ENCODE measurements around the gene KASH5. TPM values are rescaled to one million over a fixed set of nuclear protein-coding genes. Genes with fewer than 3 reads are reported as not detected.

KASH5 gene
- total and polyA plus RNA-seq, 7 experiments from 2014 or later = 0.27 to 0.97 (median 0.42) TPM; not detected in 4

- Mint-ChIP-seq H3K4me1 (peaks cover 43 to 78% (median 56%) of the 10 kb centered on the region in 7 donors), H3K4me3 (peak overlapping the region; percentile 34 to 86 (median 68)), H3K36me3 (peaks cover 0 to 6% (median 0%) of the 10 kb centered on the region in 5 donors), H3K9me3 (peaks cover 0 to 2% (median 0%) of the 10 kb centered on the region in 11 donors), H3K27ac (peak overlapping the region; percentile 77 to 92 (median 84)), H3K27me3 (peaks cover 0 to 4% (median 0%) of the 10 kb centered on the region in 5 donors)
- intact Hi-C loops (cut with micrococcal nuclease) = loop anchor here in 1 of 2 donors (2.0 to 5.0 kb wide), 2 partner anchors 16 to 33 kb away; partner anchors contain the start of genes GFY and SLC17A7
- Histone ChIP-seq H3K36me3 (ENCODE audit: control insufficient read depth in 2 of 3, insufficient read depth in 3 of 3, low read length in 3 of 3) (no peaks in the 10 kb centered on the region), H3K27ac (ENCODE audit: low read depth, low read length) (peak overlapping the region; percentile 6), H3K4me3 (ENCODE audit: low read length) (peak overlapping the region; percentile 1), H3K9me3 (ENCODE audit: control insufficient read depth in 2 of 3, low read length in 3 of 3) (no peaks in the 10 kb centered on the region), H3K4me1 (ENCODE audit: control insufficient read depth in 2 of 2, insufficient read depth in 2 of 2, low read length in 2 of 2) (peaks cover 16 to 39% of the 10 kb centered on the region in 2 donors), H3K27me3 (ENCODE audit: control insufficient read depth in 2 of 2, insufficient read depth in 2 of 2, low read length in 2 of 2) (no peaks in the 10 kb centered on the region)
- DNase-seq (no peak), ATAC-seq (no peak)
- ChIA-PET POLR2A (interaction anchor here (1.0 to 2.1 kb wide), 2 partner anchors 14 to 43 kb away, joined by 3 to 8 read pairs; partner anchors contain the start of genes PIH1D1 and PTH2), CTCF (interaction anchor here (0.8 to 1.3 kb wide), 2 partner anchors 27 to 43 kb away, joined by 3 read pairs; no protein-coding TSS in a partner anchor)
These were observed 20.9 kb downstream of the KASH5 start for GRCh38 chr19:49408816-49409440.

- ATAC-seq (peak; percentile 66), DNase-seq (peak in 1 of 9 donors; percentile 24)
- peaks cover 43 to 72% (median 56%) of the 10 kb centered on the region in 7 donors for H3K4me1 Mint-ChIP-seq
- peaks cover 0 to 2% (median 0%) of the 10 kb centered on the region in 11 donors for H3K9me3 Mint-ChIP-seq
- Histone ChIP-seq H3K4me3 (ENCODE audit: low read length) (peak overlapping the region; percentile 1), H3K27ac (ENCODE audit: low read depth, low read length) (peak overlapping the region; percentile 6), H3K27me3 (ENCODE audit: control insufficient read depth in 2 of 2, insufficient read depth in 2 of 2, low read length in 2 of 2) (no peaks in the 10 kb centered on the region), H3K4me1 (ENCODE audit: control insufficient read depth in 2 of 2, insufficient read depth in 2 of 2, low read length in 2 of 2) (peaks cover 16 to 39% of the 10 kb centered on the region in 2 donors), H3K9me3 (ENCODE audit: control insufficient read depth in 2 of 3, low read length in 3 of 3) (no peaks in the 10 kb centered on the region), H3K36me3 (ENCODE audit: control insufficient read depth in 2 of 3, insufficient read depth in 3 of 3, low read length in 3 of 3) (no peaks in the 10 kb centered on the region)
- H3K27me3 Mint-ChIP-seq = peaks cover 0 to 4% (median 0%) of the 10 kb centered on the region in 5 donors
- intact Hi-C loops (cut with micrococcal nuclease) = loop anchor here in 1 of 2 donors (2.0 to 5.0 kb wide), 2 partner anchors 15 to 33 kb away; partner anchors contain the start of genes GFY and SLC17A7
- POLR2A ChIA-PET = interaction anchor here (1.0 to 2.1 kb wide), 4 partner anchors 10 to 63 kb away, joined by 3 to 8 read pairs (median 5); partner anchors contain the start of genes PIH1D1 and PTH2
- CTCF ChIA-PET = interaction anchor here (0.6 to 1.3 kb wide), 3 partner anchors 27 to 1004 kb away, joined by 3 read pairs; no protein-coding TSS in a partner anchor
- peaks cover 0 to 6% (median 0%) of the 10 kb centered on the region in 5 donors for H3K36me3 Mint-ChIP-seq
- H3K27ac Mint-ChIP-seq = peak overlapping the region; percentile 77 to 91 (median 84)
- peak overlapping the region; percentile 34 to 86 (median 68) for H3K4me3 Mint-ChIP-seq
These were observed 21.5 kb downstream of the KASH5 start for GRCh38 chr19:49409441-49410029.

GRCh38 chr19:49411681-49412326 lies 23.8 kb downstream of the KASH5 start:
- Histone ChIP-seq H3K36me3 (ENCODE audit: control insufficient read depth in 2 of 3, insufficient read depth in 3 of 3, low read length in 3 of 3) (no peaks in the 10 kb centered on the region), H3K27me3 (ENCODE audit: control insufficient read depth in 2 of 2, insufficient read depth in 2 of 2, low read length in 2 of 2) (no peaks in the 10 kb centered on the region), H3K4me1 (ENCODE audit: control insufficient read depth in 2 of 2, insufficient read depth in 2 of 2, low read length in 2 of 2) (peaks cover 16 to 38% of the 10 kb centered on the region in 2 donors), H3K9me3 (ENCODE audit: control insufficient read depth in 2 of 3, low read length in 3 of 3) (no peaks in the 10 kb centered on the region), H3K27ac (ENCODE audit: low read depth, low read length) (no peak overlapping the region), H3K4me3 (ENCODE audit: low read length) (no peak overlapping the region)
- ChIA-PET POLR2A (interaction anchor here (0.7 to 1.2 kb wide), 4 partner anchors 14 to 78 kb away, joined by 3 to 6 read pairs (median 4); no protein-coding TSS in a partner anchor), CTCF (interaction anchor here (0.6 to 1.2 kb wide), 5 partner anchors 13 to 440 kb away, joined by 3 to 6 read pairs (median 4); partner anchors contain the start of gene GFY)
- Mint-ChIP-seq H3K27ac (peak overlapping the region in 7 of 9 donors; percentile 9 to 68 (median 59)), H3K27me3 (peaks cover 0 to 6% (median 0%) of the 10 kb centered on the region in 5 donors), H3K9me3 (peaks cover 0 to 2% (median 0%) of the 10 kb centered on the region in 11 donors), H3K36me3 (peaks cover 0 to 6% (median 0%) of the 10 kb centered on the region in 5 donors), H3K4me1 (peaks cover 49 to 63% (median 52%) of the 10 kb centered on the region in 7 donors), H3K4me3 (peak overlapping the region in 4 of 10 donors; percentile 15 to 53 (median 43))
- intact Hi-C loops (cut with micrococcal nuclease) = no loop called here
- ATAC-seq (no peak), DNase-seq (no peak)

GRCh38 chr19:49413348-49413747 lies 25.3 kb downstream of the KASH5 start:
- peaks cover 37 to 47% (median 42%) of the 10 kb centered on the region in 7 donors for H3K4me1 Mint-ChIP-seq
- no peaks in the 10 kb centered on the region for H3K36me3 ChIP-seq (ENCODE audit: control insufficient read depth in 2 of 3, insufficient read depth in 3 of 3, low read length in 3 of 3)
- no peaks in the 10 kb centered on the region for H3K9me3 ChIP-seq (ENCODE audit: control insufficient read depth in 2 of 3, low read length in 3 of 3)
- H3K4me3 ChIP-seq (ENCODE audit: low read length) = no peak overlapping the region
- H3K27me3 Mint-ChIP-seq = peaks cover 0 to 19% (median 10%) of the 10 kb centered on the region in 5 donors
- ChIA-PET POLR2A (interaction anchor here (1.7 kb wide), 1 partner anchor 56 kb away, joined by 4 read pairs; no protein-coding TSS in a partner anchor), CTCF (interaction anchor here (0.7 to 1.4 kb wide), 4 partner anchors 16 to 500 kb away, joined by 3 to 5 read pairs (median 4); no protein-coding TSS in a partner anchor)
- no peak for ATAC-seq
- H3K36me3 Mint-ChIP-seq = peaks cover 0 to 6% (median 0%) of the 10 kb centered on the region in 5 donors
- no peaks in the 10 kb centered on the region for H3K27me3 ChIP-seq (ENCODE audit: control insufficient read depth in 2 of 2, insufficient read depth in 2 of 2, low read length in 2 of 2)
- DNase-seq = no peak
- intact Hi-C loops (cut with micrococcal nuclease) = no loop called here
- H3K4me1 ChIP-seq (ENCODE audit: control insufficient read depth in 2 of 2, insufficient read depth in 2 of 2, low read length in 2 of 2) = peaks cover 16 to 24% of the 10 kb centered on the region in 2 donors
- no peak overlapping the region for H3K27ac ChIP-seq (ENCODE audit: low read depth, low read length)
- H3K4me3 Mint-ChIP-seq = no peak overlapping the region
- H3K9me3 Mint-ChIP-seq = peaks cover 0 to 2% (median 0%) of the 10 kb centered on the region in 11 donors
- peak overlapping the region in 2 of 9 donors; percentile 4 to 34 for H3K27ac Mint-ChIP-seq

- ATAC-seq = no peak
- Histone ChIP-seq H3K27ac (ENCODE audit: low read depth, low read length) (no peak overlapping the region), H3K36me3 (ENCODE audit: control insufficient read depth in 2 of 3, insufficient read depth in 3 of 3, low read length in 3 of 3) (no peaks in the 10 kb centered on the region), H3K4me3 (ENCODE audit: low read length) (no peak overlapping the region), H3K4me1 (ENCODE audit: control insufficient read depth in 2 of 2, insufficient read depth in 2 of 2, low read length in 2 of 2) (peaks cover 10 to 15% of the 10 kb centered on the region in 2 donors), H3K9me3 (ENCODE audit: control insufficient read depth in 2 of 3, low read length in 3 of 3) (no peaks in the 10 kb centered on the region), H3K27me3 (ENCODE audit: control insufficient read depth in 2 of 2, insufficient read depth in 2 of 2, low read length in 2 of 2) (peaks cover 0 to 4% of the 10 kb centered on the region in 2 donors)
- Mint-ChIP-seq H3K36me3 (peaks cover 0 to 5% (median 0%) of the 10 kb centered on the region in 5 donors), H3K4me1 (peaks cover 28 to 38% (median 33%) of the 10 kb centered on the region in 7 donors), H3K27me3 (peaks cover 3 to 27% (median 18%) of the 10 kb centered on the region in 5 donors), H3K27ac (no peak overlapping the region), H3K9me3 (peaks cover 0 to 2% (median 0%) of the 10 kb centered on the region in 11 donors), H3K4me3 (no peak overlapping the region)
- no peak for DNase-seq
- POLR2A ChIA-PET = no interaction called here
- CTCF ChIA-PET = interaction anchor here (1.1 kb wide), 1 partner anchor 31 kb away, joined by 5 read pairs; no protein-coding TSS in a partner anchor
- intact Hi-C loops (cut with micrococcal nuclease) = no loop called here
These were observed 26.2 kb downstream of the KASH5 start for GRCh38 chr19:49414256-49414655.
